ENCODE data around the gene MAP7.

Gene MAP7

DNA sequence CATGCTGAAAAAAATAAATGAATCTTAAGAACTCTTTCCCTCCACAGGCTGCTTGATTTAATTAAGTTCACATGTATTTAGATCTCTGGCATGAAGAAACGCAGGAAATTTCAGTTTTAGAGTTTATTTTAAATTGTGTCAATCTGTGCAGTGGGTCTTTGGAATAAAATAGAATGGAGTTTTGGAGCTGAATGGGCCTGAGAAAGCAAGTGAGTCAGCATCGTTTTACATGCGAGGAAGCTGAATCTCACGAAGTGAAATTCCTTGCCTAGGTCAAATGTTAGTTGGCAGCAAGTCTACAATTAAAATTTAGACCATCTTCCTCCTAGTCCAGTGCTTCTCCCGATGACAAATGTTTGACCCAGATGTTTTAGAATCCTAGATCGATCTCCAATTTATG, 22.4 kb downstream of the MAP7 start:
- Histone ChIP-seq H3K9me2 (replicated peaks; ENCODE audit: control insufficient read depth, low read length) (no peaks in the 10 kb centered on the region), H3K4me3 (ENCODE audit: low read length) (no peak overlapping the region), H3K4me1 (ENCODE audit: control insufficient read depth, low read length) (no peaks in the 10 kb centered on the region), H3F3A (ENCODE audit: control insufficient read depth, insufficient read depth) (no peaks in the 10 kb centered on the region), H3K4me2 (ENCODE audit: low read length) (no peak overlapping the region), H3K27ac (ENCODE audit: low read depth, low read length) (no peak overlapping the region), H3K27me3 (ENCODE audit: control insufficient read depth, low read length) (peaks cover 12% of the 10 kb centered on the region), H4K20me1 (ENCODE audit: control insufficient read depth, insufficient read depth, low read depth, low read length) (no peaks in the 10 kb centered on the region), H3K36me3 (ENCODE audit: control insufficient read depth, low read length) (no peaks in the 10 kb centered on the region), H3K9me3 (ENCODE audit: control insufficient read depth, insufficient read depth, low read length) (no peaks in the 10 kb centered on the region), H3K79me2 (ENCODE audit: control insufficient read depth, low read length) (no peaks in the 10 kb centered on the region)
- no peak for TF ChIP-seq EZH2phosphoT487 (IDR thresholded peaks at IDR 0.05; ENCODE audit: borderline replicate concordance, low read length)
- TF ChIP-seq, protein P1, sequence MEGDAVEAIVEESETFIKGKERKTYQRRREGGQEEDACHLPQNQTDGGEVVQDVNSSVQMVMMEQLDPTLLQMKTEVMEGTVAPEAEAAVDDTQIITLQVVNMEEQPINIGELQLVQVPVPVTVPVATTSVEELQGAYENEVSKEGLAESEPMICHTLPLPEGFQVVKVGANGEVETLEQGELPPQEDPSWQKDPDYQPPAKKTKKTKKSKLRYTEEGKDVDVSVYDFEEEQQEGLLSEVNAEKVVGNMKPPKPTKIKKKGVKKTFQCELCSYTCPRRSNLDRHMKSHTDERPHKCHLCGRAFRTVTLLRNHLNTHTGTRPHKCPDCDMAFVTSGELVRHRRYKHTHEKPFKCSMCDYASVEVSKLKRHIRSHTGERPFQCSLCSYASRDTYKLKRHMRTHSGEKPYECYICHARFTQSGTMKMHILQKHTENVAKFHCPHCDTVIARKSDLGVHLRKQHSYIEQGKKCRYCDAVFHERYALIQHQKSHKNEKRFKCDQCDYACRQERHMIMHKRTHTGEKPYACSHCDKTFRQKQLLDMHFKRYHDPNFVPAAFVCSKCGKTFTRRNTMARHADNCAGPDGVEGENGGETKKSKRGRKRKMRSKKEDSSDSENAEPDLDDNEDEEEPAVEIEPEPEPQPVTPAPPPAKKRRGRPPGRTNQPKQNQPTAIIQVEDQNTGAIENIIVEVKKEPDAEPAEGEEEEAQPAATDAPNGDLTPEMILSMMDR (IDR thresholded peaks at IDR 0.05; ENCODE audit: low read depth, low read length, poor library complexity, severe bottlenecking) = no peak

DNA sequence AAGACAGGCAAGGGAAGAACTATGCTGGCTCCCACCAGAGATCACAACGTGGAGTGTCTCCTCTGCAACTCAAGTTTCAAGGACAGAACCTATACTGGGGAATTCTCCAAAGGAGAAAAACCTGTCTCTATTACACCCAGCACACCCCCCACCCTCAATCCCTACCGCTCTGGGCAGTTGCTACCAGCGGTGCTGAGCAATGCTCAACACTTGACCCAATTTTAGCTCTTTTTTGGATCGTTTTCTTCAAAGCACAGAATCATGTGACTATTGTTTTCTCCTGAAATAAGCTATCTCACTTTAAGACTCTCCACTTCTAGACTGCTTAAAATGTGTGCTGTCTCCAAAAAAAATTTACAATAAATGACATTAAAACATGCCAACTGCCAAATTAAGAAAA, 23.3 kb downstream of the MAP7 start:
- TF ChIP-seq, protein P1 (IDR thresholded peaks at IDR 0.05; ENCODE audit: low read depth, low read length, poor library complexity, severe bottlenecking) = no peak
- TF ChIP-seq EZH2phosphoT487 (IDR thresholded peaks at IDR 0.05; ENCODE audit: borderline replicate concordance, low read length) = no peak
- Histone ChIP-seq H3F3A (ENCODE audit: control insufficient read depth, insufficient read depth) (no peaks in the 10 kb centered on the region), H3K9me2 (replicated peaks; ENCODE audit: control insufficient read depth, low read length) (no peaks in the 10 kb centered on the region), H3K27ac (ENCODE audit: low read depth, low read length) (no peak overlapping the region), H3K27me3 (ENCODE audit: control insufficient read depth, low read length) (peaks cover 12% of the 10 kb centered on the region), H4K20me1 (ENCODE audit: control insufficient read depth, insufficient read depth, low read depth, low read length) (no peaks in the 10 kb centered on the region), H3K4me2 (ENCODE audit: low read length) (no peak overlapping the region), H3K9me3 (ENCODE audit: control insufficient read depth, insufficient read depth, low read length) (no peaks in the 10 kb centered on the region), H3K79me2 (ENCODE audit: control insufficient read depth, low read length) (no peaks in the 10 kb centered on the region), H3K36me3 (ENCODE audit: control insufficient read depth, low read length) (no peaks in the 10 kb centered on the region), H3K4me3 (ENCODE audit: low read length) (no peak overlapping the region), H3K4me1 (ENCODE audit: control insufficient read depth, low read length) (no peaks in the 10 kb centered on the region)

DNA sequence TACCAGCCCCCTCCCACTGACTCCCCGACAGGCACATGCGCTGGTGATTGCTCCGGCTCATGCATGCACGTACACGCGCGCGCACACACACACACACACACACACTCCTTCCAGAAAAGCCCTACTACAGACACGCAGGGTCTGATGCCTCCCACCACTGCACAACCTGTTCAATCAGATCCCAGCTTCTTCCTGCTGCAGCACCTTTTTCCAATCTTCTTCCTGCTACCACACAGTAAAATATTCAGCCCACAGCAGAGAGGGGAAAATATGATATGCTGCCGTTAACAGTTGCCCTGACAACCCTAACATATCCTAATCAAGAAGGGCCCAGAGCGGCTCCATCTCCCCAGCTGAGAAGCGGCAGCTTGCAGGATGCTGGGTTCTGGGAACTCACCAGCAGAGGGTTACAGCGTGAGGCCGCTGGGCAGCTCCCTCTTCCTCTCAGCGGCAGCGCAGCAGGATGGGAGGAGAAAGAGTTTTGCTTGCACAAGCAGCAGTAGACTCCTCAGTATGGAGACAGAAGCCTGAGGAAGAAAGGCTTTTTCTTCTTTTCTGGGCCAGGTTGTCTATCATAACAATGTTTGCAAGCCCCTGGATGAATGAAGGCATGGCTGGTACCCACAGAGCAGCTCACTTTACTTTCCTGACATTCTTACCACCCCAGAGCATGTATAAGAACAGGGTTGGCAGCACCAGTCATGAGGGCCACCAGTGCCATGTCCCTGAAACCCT, 23.9 kb downstream of the MAP7 start:
- no peaks in the 10 kb centered on the region for H3K9me3 ChIP-seq (ENCODE audit: control insufficient read depth, insufficient read depth, low read length)

More for the DNA sequence above, 23.9 kb downstream of the MAP7 start:
- H3F3A ChIP-seq (ENCODE audit: control insufficient read depth, insufficient read depth) = no peaks in the 10 kb centered on the region
- peaks cover 9% of the 10 kb centered on the region for H3K27me3 ChIP-seq (ENCODE audit: control insufficient read depth, low read length)
- H3K9me2 ChIP-seq (replicated peaks; ENCODE audit: control insufficient read depth, low read length) = no peaks in the 10 kb centered on the region
- H3K27ac ChIP-seq (ENCODE audit: low read depth, low read length) = no peak overlapping the region
- H3K4me1 ChIP-seq (ENCODE audit: control insufficient read depth, low read length) = no peaks in the 10 kb centered on the region
- TF ChIP-seq, protein P1 (IDR thresholded peaks at IDR 0.05; ENCODE audit: low read depth, low read length, poor library complexity, severe bottlenecking) = no peak
- no peak for TF ChIP-seq EZH2phosphoT487 (IDR thresholded peaks at IDR 0.05; ENCODE audit: borderline replicate concordance, low read length)
- H3K4me2 ChIP-seq (ENCODE audit: low read length) = no peak overlapping the region
- no peaks in the 10 kb centered on the region for H3K79me2 ChIP-seq (ENCODE audit: control insufficient read depth, low read length)
- H3K4me3 ChIP-seq (ENCODE audit: low read length) = no peak overlapping the region
- H3K36me3 ChIP-seq (ENCODE audit: control insufficient read depth, low read length) = no peaks in the 10 kb centered on the region
- no peaks in the 10 kb centered on the region for H4K20me1 ChIP-seq (ENCODE audit: control insufficient read depth, insufficient read depth, low read depth, low read length)

Measured in DOHH2 (cell line).